Measurements from ENCODE around the gene VAMP3.

The VAMP3 gene

GRCh38 chr1:7770997-7771822, at the start of gene VAMP3:
TSS of gene VAMP3 (plus strand) at chr1:7771296. CDS start at chr1:7771384, 88 bp downstream.
- DNase-seq = peak; percentile 45 to 93

GRCh38 chr1:7721940-7722669, 49.0 kb upstream of the VAMP3 start:
- DNase-seq = no peak

GRCh38 chr1:7722670-7723012, 48.5 kb upstream of the VAMP3 start:
- DNase-seq = no peak

GRCh38 chr1:7726623-7727022, 44.5 kb upstream of the VAMP3 start:
- DNase-seq = peak in 1 of 2 donors; percentile 30

- no peak for DNase-seq
Observed at GRCh38 chr1:7727809-7728471, 43.2 kb upstream of the VAMP3 start.

- DNase-seq = no peak
Observed at GRCh38 chr1:7729761-7730160, 41.3 kb upstream of the VAMP3 start.

- DNase-seq = no peak
Observed at GRCh38 chr1:7732331-7732730, 38.8 kb upstream of the VAMP3 start.

- DNase-seq = no peak
Observed at GRCh38 chr1:7733276-7733675, 37.8 kb upstream of the VAMP3 start.

GRCh38 chr1:7738044-7738443, 33.1 kb upstream of the VAMP3 start:
- no peak for DNase-seq

- DNase-seq = no peak
Observed at GRCh38 chr1:7743346-7743745, 27.8 kb upstream of the VAMP3 start.

- DNase-seq = no peak
Observed at GRCh38 chr1:7744882-7745281, 26.2 kb upstream of the VAMP3 start.

GRCh38 chr1:7745783-7746182, 25.3 kb upstream of the VAMP3 start:
- DNase-seq = no peak

GRCh38 chr1:7747605-7748004, 23.5 kb upstream of the VAMP3 start:
- no peak for DNase-seq

GRCh38 chr1:7749126-7749525, 22.0 kb upstream of the VAMP3 start:
- no peak for DNase-seq

- no peak for DNase-seq
Observed at GRCh38 chr1:7751174-7751573, 19.9 kb upstream of the VAMP3 start.

GRCh38 chr1:7752512-7753417, 18.3 kb upstream of the VAMP3 start:
- peak in 1 of 2 donors; percentile 20 for DNase-seq

- DNase-seq = no peak
Observed at GRCh38 chr1:7753641-7754040, 17.5 kb upstream of the VAMP3 start.

- no peak for DNase-seq
Observed at GRCh38 chr1:7754234-7754633, 16.9 kb upstream of the VAMP3 start.

GRCh38 chr1:7755448-7755847, 15.6 kb upstream of the VAMP3 start:
- peak in 1 of 2 donors; percentile 8 for DNase-seq

- no peak for DNase-seq
Observed at GRCh38 chr1:7760245-7760644, 10.9 kb upstream of the VAMP3 start.

- DNase-seq = no peak
Observed at GRCh38 chr1:7761103-7761502, 10.0 kb upstream of the VAMP3 start.

- DNase-seq = no peak
Observed at GRCh38 chr1:7767176-7767575, 3.9 kb upstream of the VAMP3 start.

GRCh38 chr1:7768583-7768982, 2.5 kb upstream of the VAMP3 start:
- no peak for DNase-seq

Data from bone marrow (tissue), 2 donors.